Activated T-cell treated with anti-CD3 and anti-CD28 coated beads for 48 hours (primary cell): Measurements from ENCODE around the gene MBP.

Experiments
- DNase-seq: peaks from one replicate; pipeline ENCODE4 v3.0.0-alpha.2; 2020; ENCODE audit warnings: low read depth

MBP gene

GRCh38 chr18:77133835-77134496 is 1.4 kb upstream of the MBP start:
- no peak for DNase-seq

DNA sequence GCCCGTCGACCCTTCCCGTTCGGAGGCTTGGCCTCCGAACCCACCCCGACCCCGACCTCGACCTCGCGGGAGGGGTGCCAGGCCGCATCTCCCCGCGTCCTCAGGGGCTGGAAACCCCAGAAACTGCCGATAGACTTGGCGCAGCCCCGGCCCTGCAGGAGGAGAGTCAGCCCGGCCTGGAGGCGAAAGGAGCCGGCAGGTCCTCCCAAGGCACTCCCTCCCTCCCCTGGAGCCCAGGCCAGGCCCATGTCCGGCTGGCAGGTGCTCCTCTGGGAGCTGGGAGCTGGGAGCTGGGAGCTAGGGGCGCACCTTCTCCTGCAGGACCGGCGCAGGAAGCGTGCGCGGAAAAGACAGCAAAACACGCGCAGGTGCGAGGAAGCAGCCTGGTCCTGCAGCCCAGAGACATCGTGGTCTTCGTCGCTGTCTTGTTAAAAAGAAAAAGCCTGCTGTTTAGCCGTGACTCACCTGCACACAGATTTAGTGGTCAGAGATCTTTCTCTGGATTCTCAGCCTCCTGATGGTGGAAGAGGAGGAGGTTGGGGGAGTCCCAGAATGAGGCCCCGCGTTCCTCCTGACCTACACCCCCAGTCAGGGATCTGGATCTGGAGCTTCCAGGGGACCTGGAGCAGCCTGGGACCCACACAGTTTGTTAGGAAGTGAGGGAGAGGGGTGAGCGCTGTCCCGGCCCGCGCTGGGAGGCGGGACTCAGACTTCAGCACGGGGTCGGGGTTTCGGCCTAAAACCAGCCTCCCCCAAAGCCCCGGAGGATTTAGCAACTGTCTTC is 660 bp upstream of the MBP start:
- no peak for DNase-seq

GRCh38 chr18:77131652-77132368 is 773 bp downstream of the MBP start:
- DNase-seq: no peak

DNA sequence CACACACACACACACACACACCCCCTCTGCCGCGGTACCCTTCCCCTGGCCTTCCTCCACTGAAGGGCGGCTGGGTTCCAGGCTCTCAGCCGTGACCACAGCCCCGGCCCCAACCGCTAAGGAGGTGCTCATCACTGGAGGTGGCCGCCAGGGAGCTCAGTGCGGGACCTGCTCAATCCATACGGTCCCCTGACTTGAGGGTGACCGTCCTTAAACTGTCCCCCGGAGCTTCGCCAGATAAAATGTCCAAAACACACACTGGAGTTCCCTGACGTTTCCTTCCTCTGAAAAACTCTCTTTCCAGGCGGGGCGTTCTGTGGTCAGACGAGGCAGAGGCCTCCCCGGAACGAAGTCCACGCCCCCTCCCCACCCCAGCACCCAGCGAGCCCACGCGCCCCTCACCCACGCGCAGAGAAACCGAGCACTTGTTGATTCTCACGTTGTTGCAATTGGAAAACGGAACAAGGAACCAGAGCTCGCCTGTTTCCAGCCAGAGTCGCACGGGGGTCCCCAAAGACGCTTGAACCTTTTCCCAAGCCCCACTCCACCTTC is 1.4 kb downstream of the MBP start:
- no peak for DNase-seq

GRCh38 chr18:77130229-77131099 is 2.1 kb downstream of the MBP start:
- no peak for DNase-seq

- DNase-seq: no peak
Observed at GRCh38 chr18:77129150-77129551, 3.4 kb downstream of the MBP start.

- no peak for DNase-seq
Observed at GRCh38 chr18:77127769-77128671, 4.6 kb downstream of the MBP start.

DNA sequence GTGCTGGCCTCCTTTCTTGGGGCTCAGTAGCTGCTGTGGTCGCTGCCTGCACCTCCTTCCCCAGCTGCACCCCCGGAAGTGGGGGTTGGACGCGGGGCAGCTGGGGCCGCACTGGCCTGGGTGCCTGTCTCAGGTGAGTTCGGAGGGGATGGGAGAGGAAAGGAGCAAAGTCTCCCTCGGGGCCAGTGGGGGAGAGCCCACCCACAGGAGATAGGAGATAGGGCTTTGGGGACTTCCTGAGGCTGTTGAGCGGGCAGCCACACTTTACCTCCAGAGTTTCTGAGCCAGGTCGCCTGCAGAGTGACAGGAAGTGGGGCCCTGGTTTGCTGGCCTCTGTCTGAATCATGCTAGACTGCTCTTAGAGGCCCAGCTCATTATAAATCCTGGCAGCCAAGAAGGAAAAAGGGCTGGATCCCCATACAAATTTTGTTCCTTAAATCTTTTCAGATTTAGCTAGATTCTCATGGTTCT is 8.1 kb downstream of the MBP start:
- DNase-seq: no peak

DNA sequence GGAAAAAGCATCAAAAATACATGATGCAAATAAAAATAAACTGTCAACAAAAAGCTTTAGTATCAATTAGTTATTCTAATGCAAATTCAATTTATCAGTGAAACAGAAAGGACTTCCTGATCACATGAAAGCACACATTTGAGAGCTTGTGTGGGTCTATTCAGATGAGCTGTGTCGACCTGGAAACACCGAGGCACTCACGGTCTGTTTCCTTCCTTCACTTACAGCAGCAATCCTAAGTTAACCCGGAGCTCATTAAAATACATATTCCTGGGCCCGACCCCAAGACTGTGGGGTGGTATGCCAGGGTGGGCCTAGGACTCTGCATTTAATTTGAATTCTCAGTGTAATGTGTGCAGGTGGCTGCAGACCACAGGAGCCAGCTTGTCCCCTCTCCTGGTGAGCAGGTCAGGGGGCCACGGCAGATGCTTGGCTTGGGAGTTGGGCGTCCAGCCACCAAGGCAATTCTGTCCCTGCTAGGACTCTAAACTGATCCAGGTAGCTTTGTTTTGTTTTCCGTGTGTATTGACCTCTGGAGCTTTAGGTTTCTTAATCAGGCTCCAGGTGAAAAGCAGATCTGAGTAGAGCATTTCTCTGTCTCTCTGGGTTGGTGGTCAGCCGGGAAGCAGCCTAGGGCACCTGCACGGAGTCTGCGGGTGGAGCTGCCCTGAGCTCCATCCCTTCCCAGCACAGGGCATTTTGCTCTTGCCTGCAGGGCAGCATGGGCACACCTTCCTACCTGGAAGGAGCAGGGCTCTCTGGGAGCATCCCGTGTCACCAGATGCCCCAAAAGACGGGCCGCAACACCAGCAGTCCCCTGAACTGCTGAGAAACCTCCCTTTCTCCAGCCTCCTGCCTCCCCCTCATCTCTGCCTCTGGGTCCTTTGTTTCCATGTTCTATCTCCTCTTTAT is 9.0 kb downstream of the MBP start:
- DNase-seq: no peak

- no peak for DNase-seq
Observed at GRCh38 chr18:77121523-77121922, 11.1 kb downstream of the MBP start.

GRCh38 chr18:77119851-77120491 is 12.6 kb downstream of the MBP start:
- DNase-seq: no peak

DNA sequence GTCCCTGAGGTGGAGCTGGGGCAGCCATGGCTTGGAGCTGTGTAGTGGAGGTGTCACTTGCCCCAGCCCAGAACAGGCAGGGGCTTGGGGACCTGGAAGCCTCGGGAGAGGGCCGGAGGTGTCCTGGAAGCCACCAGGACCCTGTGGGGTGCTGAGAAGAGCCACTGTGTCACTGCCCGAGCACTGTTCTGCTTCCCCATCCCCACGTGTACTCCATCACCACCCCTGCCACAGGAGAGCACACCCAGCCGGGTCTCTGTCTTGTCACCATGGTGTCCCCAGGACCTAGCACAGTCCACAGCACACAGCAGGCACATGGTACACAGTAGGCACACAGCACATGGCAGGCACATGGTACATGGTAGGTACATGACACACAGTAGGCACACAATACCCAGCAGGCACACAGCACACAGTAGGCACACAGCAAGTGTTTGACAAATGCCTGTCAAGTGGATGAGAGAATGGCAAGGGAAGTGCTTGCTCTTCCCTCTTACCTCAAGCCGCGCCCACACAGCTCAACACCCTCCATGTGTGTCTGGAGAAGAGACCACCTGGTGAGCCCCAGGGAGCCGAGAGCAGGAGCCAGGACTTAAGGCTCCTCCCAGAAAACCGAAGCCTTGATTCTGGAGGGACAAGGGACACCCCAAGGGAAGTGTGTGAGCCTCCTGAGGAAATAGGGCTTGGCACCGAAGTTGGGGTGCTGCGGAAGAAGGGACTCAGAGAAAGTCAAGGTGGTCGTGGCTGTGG is 13.3 kb downstream of the MBP start:
- no peak for DNase-seq

- no peak for DNase-seq
Observed at GRCh38 chr18:77118256-77119090, 14.1 kb downstream of the MBP start.

DNA sequence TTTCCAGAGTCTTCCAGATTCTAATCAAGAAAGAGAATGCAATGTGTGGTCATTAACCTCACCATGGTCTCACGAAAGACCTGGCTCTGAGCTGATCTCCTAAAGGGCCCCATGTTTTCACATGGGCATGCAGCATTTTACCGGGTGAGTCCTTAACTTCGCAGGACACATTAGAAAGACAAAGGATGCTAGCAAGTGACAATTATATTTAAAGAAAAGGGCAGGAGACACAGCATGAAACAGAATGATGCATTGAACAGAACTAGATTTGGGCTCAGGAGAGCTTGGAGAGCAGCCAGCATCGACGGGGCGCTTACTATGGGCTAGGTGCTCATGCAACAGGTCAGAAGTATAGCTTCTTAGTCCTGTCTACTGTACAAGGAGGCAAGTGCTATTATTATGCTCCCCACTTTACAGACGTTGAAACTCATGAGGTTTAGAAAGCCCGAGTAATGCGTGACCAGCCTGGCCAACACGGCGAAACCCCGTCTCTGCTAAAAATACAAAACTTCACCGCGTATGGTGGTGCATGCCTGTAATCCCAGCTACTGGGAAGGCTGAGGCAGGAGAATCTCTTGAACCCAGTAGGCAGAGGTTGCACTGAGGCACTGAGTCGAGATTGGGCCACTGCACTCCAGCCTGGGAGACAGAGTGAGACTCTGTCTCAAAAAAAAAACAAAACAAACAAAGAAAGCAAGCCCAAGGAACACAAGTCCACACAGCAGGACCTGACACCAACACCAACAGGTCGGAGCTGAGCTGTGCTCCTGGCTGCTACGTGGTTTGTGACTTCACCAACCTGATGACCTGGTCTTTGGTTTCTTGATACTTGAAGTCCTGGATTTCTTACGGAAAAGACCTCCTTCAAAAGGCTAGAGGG is 16.1 kb downstream of the MBP start:
- DNase-seq: no peak

GRCh38 chr18:77115192-77115953 is 17.2 kb downstream of the MBP start:
- no peak for DNase-seq
